Limb (tissue), 2 donors: Measurements from ENCODE around the gene PLD5.
"Not testable (repeated sequence)": the region's sequence is repeated elsewhere in the genome, so short reads cannot be mapped to it uniquely, and the experiment has no call there.

ENCODE experiments used
- DNase-seq, 2 donors: peaks; one replicate each; pipeline ENCODE4 v3.0.0-alpha.2; 2016; ENCODE audit errors: extremely low spot score in 2 of 2

PLD5 gene

DNA sequence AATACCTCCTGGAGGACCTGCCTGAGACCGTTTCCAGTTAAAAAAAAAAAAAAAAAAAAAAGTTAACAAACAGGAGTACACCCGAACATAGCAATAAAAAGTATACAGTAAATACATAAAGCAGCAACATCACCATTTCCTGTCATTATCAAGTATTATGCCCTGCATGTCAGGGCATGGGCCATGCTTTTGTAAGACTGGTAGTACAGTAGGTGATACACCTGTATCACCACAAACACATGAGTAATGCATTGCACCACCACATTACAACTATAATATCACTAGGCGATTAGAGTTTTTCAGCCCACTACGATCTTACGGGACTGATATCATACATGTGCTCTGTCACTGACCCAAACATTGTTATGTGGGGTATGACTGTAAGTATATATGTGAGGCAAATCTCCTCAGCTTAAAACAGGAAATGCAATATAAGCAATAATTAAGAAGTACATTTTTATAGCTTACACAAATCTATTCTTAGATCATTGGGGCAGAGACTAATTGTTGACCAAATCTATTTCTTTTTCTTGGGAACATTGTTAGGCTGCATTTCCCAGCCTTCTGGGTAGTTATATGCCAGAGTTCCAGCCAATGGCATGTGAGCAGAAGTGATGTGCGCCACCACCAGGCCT is 98.1 kb downstream of the PLD5 start:
- no peak for DNase-seq

DNA sequence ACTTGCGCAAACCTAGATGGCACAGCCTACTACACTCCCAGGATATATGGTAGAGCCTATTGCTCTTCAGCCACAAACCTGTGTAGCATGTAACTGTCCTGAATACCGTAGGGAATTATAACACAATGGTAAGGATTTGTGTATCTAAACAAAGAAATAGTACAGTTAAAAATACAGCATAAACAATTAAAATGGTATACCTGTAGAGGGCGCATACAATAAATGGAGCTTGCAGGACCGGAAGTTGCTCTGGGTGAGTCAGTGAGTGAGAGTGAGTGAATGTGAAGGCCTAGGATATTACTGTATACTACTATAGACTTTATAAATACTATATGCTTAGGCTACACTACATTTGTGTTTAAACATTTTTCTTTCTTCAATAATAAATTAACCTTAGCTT is 99.3 kb downstream of the PLD5 start:
- DNase-seq, result no peak

DNA sequence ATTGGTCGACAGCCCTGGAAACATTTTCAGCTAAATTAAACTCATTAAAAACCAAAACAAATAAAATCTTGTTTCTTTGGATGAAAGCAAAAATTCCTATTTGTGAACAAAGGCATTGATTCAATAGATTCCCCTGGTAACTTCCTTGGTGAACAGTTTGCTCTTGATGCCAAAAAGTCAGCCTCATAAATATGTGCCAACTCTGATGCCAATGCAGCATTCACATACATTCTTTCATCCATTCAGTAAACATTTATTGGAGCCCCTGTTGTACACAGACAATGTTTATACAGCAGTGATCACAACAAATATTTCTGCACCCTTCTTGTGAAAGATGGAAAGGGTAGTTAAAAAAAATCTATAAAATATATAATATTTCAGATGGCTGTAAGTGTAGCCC is 107.8 kb downstream of the PLD5 start:
- DNase-seq, result no peak

DNA sequence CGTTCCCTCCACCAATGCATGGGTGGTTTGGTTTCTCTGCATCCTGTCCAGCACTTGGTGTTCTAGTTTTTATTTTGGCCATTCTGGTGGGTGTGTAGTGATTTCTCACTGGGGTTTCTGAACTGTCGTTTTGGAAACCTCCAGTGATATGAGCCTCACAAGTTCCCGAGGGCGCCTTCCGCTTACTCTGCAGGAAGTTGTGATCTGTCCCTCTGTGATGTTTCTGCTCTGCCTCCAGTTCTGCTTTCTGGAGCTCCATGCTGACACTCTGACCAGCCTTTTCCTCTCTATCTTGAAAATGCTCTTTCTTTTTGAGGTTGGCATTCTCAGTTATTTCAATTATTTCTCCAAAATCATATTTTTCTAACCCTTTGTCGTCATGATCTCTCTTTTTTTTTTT is 111.6 kb downstream of the PLD5 start:
- DNase-seq, result no peak

DNA sequence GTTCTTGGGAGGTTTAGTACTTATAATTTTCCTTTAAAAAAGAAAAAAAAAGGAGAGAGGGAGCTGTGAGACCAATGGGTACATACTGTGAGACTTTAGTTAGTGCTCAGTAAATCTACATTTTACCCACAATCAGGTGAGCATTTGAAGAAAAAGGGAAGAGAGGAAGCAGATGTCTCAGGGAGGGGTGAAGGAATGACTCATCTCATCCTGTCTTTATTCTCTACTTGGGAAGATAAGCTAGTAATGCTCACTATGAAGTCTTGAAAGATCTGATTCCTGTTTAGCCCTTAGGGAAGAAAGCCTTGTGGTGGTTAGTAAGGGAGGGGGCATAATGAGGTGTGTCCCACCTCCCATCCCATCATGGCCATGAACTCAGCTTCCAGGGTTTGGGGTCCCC is 112.6 kb downstream of the PLD5 start:
- DNase-seq, result no peak

DNA sequence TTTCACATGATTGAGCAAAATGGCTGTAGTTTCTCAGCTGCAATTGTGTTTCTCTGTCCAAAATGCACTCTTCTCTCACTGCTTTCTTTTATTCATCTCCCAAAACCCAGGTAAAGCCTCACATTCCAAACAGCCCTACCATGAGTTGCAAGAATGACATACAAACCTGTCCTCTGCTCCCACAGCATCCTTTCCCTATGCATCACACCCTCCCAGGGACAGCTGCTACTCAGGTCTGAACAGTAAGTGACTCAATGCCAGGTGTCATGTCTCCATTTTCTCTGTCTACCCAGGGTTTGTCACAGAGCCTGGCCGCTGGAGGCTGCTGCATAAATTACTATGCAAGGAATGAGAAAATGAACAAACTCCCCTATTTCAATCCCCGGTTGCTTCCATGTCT is 118.5 kb downstream of the PLD5 start:
- no peak for DNase-seq

DNA sequence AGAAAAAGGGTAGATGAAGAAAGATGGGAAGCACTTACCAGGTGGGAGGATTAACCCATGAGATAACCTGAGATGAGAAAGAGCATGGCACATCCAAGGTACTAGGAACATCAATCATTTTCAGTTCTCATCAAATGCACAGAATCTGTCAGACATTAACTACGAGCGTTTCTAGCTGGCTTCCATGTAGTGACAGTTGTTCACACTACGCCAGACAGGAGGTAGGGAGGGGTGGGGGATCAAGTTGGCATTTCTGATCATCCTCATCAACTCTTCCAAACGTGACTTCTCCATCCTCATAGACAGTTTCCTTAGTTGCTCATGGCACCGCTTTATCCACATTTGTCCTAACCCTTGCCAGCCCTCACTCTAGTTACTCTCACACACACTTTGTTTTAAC is 120.2 kb downstream of the PLD5 start:
- no peak for DNase-seq

DNA sequence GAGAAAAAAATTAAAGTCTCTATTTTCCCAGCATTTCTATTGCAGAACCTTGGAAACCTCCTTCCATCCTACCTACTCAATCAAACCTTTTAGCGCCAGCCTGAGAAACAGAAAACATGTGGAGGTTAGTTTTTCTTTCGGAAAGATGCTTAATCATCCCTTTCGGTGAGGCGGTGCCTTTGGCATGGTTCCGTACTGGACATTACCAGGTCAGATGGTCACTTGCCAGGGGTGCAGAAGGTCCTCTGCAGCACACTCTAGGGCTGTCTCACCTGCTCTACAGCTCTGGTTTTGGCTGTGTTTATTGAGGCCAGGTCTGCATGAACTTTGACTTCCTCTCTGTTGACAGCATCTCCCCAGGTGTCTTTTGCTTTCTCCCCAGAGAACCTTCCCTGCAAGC is 121.5 kb downstream of the PLD5 start:
- DNase-seq, result no peak

DNA sequence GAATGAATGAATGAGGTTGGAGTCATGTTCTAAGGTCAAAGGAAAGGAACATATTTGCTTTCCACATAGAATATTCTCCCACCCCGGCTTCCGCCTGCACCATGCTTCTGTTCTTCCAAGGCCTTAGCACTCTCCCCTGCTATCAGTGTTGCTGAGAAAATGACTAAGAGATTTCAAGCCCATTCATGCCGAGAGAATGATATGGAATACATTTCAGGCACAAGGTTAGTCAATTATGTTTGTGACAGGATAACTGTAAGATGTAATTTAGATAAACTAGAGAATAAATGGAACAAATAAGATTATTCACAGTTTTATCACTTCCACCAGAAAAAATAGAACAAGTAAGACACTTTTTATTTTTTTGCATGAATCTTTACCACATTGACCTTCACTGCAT is 122.6 kb downstream of the PLD5 start:
- DNase-seq, result no peak

DNA sequence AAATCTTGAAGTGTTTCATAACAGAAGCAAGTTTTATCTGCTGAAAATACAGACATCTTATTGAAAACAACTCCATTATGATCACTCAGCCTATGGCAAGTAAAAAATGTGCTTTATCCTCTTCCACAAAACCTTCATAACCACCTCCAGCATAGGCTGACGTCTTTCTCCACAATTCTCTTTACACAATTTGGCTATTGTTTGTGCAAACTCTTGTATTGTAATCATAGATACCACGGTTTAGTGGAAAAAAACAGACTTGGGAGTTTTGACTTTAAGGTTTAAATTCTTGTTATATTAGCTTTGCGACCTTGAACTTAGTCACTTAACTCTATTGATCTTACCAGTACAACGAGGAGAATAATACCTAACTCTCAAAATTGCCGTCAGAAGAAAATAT is 126.1 kb downstream of the PLD5 start:
- DNase-seq, result no peak

DNA sequence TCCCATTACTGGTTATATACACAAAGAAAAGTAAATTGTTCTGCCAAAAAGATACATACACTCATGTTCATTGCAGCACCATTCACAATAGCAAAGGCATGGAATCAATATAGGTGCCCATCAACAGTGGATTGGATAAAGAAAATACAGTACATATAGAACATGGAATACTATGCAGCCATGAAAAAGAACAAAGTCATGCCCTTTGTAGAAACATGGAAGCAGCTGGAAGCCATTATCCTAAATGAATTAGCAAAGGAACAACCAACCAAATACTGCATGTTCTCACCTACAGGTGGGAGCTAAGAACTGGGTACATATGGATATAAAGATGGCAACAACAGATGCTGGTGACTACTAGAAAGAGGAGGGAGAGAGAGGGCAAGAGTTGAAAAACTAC is 132.6 kb downstream of the PLD5 start:
- no peak for DNase-seq

DNA sequence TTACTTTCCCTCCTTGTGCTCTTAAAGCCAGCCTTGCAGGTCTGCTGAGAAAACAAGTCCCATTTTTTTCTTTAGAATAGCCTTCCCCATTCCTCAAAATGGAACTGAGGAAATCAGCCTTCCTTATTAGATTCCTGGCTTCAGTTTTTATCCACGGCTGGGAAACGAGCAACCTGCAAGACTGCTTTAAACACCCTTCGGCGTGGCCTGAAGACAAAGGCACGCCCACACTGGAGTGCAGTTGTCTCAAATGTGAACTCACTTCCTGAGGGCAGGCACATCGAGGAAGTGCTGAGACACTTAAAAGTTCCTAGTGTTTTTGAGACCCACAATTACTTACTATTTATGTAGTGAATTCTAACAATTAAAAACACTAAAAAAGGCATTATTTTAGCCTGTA is 148.4 kb downstream of the PLD5 start:
- not testable (repeated sequence) for DNase-seq

DNA sequence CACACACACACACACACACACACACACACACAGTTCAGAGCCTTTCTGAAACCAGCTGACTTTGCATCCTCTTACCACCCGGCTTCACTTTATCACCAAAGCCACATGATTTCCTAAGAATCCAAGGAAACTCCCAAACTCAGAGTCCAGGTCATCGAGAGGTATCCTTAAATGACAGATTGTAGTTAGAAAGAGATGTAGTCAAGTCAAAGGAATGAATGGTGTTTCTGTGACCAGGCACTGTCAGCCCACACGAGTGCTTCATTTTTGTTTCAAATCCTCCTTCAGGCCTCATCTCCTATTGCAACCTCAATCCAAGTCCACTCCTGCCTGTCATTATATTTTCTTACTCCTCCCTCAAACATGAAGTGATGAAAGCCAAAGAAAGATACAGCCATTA is 174.1 kb downstream of the PLD5 start:
- DNase-seq, result peak in 1 of 2 donors; percentile 2

DNA sequence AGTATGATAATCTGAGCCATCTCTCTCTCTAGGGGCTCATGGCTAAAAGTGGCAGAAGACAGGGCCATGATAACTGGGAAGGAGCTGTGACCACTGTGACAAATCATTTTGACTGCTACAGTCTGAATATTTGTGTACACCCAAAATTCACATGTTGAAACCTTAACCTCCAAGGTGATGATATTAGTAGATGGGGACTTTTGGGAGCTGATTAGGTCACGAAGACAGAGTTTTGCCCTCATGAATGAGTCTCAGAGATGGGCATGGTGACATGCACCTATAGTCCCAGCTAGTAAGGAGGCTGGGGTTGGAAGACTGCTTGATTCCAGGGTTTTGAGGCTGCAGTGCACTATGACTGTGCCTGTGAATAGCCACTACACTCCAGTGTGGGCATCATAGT is 174.9 kb downstream of the PLD5 start:
- DNase-seq, result no peak

DNA sequence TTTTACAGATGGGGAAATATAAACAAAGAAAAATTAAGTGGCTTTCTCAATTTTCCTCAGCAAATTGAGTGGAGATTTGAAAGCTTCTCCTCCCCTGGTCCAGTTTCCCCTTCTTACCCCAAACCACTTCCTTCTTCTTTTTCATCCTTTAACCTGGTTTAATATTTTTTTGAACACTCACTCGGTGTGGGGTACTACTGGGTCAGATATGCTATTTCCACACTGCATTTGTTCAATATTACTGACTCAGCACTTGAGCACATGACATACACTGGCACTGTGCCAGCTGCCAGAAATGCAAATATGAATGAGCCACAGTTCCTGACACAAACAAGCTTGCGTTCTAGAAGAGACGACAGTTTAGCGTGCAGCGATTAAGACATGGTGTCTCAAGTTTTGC is 193.6 kb downstream of the PLD5 start:
- not testable (repeated sequence) for DNase-seq

DNA sequence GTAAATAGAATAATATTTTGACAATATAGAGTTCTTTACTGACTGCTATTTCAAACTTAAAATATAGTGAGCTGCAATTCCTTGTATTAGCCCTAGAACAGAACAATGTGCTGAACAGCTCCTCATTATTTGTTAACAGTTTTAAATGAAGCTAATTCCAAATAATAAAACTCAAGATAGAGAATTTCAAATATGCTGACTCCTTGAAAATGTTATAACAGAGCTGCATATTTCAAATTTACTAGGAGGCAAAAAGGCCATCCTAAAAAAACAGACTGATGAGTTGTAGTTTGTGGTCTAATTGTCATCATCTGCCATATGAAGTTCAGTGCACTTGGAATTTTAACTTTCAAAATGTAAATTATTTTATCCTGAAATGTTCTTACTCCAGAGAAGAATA is 197.1 kb downstream of the PLD5 start:
- not testable (repeated sequence) for DNase-seq

DNA sequence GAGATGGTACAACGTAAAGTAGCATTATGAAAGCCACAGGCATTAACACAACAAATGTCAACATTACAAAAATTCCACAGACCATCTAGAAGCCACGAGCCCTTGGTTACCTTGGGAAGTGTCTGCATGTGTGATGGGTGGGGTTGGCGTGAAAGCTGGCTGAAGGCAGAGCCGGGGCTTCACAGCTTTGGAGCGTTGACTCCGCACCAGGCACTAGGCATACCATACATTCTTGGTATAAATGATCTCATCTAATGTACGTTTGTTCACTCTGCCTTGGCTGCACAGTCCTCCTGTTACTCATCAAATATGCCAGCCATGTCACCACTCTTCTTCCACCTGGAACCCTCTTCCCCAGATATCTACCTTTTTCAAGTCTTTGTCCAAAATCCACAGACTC is 202.5 kb downstream of the PLD5 start:
- DNase-seq, result not testable (repeated sequence)

DNA sequence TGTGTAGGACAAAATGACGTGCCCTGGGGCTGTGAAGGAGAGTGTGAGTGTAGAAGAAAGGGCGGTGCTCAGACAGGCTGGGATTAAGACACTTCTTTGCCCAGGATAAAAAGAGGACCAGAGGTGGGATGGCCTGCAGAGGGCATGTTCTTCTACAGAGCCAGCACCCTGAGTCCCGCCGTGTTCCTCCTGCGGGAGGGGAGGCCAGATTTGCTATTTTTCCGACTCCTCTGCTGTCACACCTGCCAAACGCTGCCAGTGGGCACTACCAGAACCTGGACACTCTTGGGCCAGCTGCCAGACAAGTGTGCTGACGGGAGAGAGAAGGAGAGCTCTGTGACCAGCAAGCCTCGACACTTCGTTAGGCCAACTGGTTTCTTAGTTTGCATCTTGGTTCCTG is 206.4 kb downstream of the PLD5 start:
- DNase-seq, result no peak

DNA sequence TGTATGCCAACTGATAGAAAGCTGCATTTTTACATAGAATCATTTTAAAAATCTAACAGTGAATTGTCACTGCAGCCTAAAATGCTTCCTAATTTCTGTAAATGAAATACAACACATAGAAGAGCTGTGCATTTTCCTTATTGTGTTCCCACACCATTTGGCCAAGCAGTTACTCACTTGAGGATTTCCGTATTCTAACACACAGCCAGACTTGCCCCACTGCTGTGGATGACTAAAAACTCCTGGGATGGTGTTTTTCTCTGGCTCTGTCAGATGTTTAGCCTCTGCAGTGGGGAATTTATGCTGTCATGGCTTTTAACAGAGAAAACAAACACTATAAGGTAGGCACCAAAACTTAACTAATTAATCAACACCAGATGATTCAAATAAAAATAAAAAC is 209.6 kb downstream of the PLD5 start:
- not testable (repeated sequence) for DNase-seq

DNA sequence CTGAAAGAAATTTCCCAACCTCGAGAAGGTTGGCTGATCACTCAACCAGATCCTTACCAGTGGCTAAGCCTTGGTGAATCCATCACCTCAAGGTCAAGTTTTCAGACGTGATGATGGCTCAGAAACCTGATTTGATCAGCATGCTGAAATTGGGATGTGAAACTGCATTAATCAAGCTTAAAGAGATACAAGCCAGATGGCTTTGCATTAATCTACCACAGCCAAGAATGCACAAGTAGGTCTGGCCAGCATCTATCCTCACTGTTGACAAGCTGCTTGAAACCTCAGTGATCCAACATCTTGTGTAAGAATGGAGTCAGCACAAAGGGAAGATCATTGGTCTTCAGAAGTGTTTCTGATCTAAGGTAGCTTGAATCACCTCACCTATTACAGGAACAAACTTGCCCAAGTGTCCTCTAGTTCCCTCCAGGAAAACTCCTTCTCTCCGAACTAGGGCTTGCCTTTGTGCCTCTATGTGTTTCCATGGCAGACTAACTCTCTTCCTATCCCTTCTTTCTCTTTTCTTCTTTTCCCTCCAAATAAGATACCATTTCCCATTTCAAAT is 210.3 kb downstream of the PLD5 start:
- DNase-seq, result not testable (repeated sequence)

DNA sequence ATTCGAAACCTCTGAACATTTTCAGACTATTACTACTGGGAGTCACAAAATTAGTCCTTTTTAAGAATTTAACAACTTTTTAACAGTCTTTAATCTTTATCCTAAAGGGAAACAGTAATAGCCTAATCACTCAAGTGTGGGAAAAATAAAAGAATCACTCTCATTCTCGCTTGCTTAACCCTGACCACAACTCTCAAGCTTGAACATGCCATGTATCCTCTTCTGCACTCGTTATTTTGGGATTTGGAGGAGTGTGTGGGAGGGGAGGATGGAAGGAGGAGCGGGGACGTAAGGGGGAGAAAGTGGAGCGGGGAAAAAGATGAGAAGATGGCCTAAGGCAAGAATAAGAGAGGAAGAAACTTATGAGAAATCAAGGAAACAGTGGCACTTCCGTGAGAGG is 215.8 kb downstream of the PLD5 start:
- not testable (repeated sequence) for DNase-seq

DNA sequence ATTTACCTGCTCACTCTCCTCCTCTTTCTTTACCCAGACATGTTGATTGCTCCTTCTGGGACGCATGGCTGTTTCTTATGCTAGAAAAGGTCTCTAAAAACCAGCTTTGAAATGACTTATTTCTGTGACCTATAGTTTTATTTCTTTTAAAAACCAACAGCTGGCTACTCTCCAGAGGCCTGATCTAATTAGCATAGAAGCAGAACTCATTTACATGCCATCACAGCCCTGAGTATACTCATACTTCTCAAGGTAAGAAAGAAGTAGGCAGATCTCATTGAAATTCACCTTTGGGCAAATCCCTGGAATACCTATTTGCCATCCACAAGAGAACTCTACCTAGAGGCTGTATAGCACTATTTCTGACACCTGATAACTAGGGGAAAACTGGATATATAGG is 230.7 kb downstream of the PLD5 start:
- DNase-seq, result not testable (repeated sequence)

DNA sequence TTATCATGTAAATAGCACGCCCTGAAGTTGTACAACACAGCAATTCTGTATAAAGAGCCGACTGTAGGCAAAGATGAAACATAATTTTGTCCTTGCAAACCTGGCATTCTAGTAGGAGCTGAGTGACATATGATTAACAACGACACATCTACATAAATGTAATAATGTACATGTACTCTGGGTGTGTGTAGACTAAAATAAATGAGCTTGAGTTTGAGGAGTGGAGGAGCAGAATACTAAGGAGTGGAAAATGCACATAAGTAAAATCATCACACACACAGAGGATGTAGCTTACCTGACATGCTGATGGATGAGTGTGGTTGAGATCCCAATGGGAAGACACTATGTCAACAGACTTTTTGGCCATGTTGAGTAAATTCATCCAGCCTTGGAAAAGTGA is 236.4 kb downstream of the PLD5 start:
- not testable (repeated sequence) for DNase-seq
